HepG2 (cell line): Measurements from ENCODE around the gene FAM174C. TPM values are rescaled to one million over a fixed set of nuclear protein-coding genes. Genes with fewer than 3 reads are reported as not detected.

Source experiments
- AGO2 ChIP-seq: fragments of 200-400 bp; formaldehyde crosslinking; optimal IDR thresholded peaks from 2 replicates; pipeline ENCODE3; 2017; ENCODE audit warnings: mild to moderate bottlenecking, low read depth, low read length, moderate library complexity
- FOSL2 ChIP-seq: sonication (generic); formaldehyde crosslinking; IDR thresholded peaks from 2 replicates; pipeline ENCODE4 v1.4.0; 2020; ENCODE audit warnings: missing genetic modification reagents
- HMGA1 ChIP-seq: sonication (generic); formaldehyde crosslinking; conservative IDR thresholded peaks from 2 replicates; pipeline ENCODE4 v1.4.0; 2020; ENCODE audit warnings: missing genetic modification reagents
- JUNB ChIP-seq: sonication (generic); formaldehyde crosslinking; IDR thresholded peaks from 2 replicates; pipeline ENCODE4 v1.8.0; 2022; ENCODE audit warnings: missing genetic modification reagents, mild to moderate bottlenecking, borderline replicate concordance
- NR2F1 ChIP-seq, 2 experiments: fragments of 450-650 bp in 1 of 2; formaldehyde crosslinking in 1 of 2; IDR thresholded peaks; 2 replicates each; pipeline versions ENCODE4 v1.5.0 to v1.6.1; 2016 to 2020; ENCODE audit warnings: mild to moderate bottlenecking in 1 of 2, missing compliant biosample characterization in 1 of 2, missing genetic modification reagents in 1 of 2, moderate library complexity in 1 of 2
- ONECUT2 ChIP-seq: sonication (generic); formaldehyde crosslinking; IDR thresholded peaks from 2 replicates; pipeline ENCODE4 v1.4.0; 2020; ENCODE audit warnings: missing genetic modification reagents
- RAD51 ChIP-seq: fragments of 450-650 bp; IDR thresholded peaks from 2 replicates; pipeline ENCODE4 v1.6.1; 2016; ENCODE audit warnings: borderline replicate concordance
- SRSF4 ChIP-seq: fragments of 200-400 bp; formaldehyde crosslinking; IDR thresholded peaks from one replicate; pipeline ENCODE4 v1.6.1; 2018; ENCODE audit warnings: mild to moderate bottlenecking, low read depth, low read length, moderate library complexity; ENCODE audit not compliant: poor library complexity, severe bottlenecking
- ZBTB20 ChIP-seq: sonication (generic); formaldehyde crosslinking; IDR thresholded peaks from 2 replicates; pipeline ENCODE4 v1.8.1; 2023; ENCODE audit warnings: missing genetic modification reagents, low read depth, mild to moderate bottlenecking, borderline replicate concordance
- ZBTB7B ChIP-seq: sonication (generic); formaldehyde crosslinking; IDR thresholded peaks from 2 replicates; pipeline ENCODE4 v1.4.0; 2020; ENCODE audit warnings: missing genetic modification reagents
- ZBTB8A ChIP-seq: sonication (generic); formaldehyde crosslinking; IDR thresholded peaks from 2 replicates; pipeline ENCODE4 v1.4.0; 2020; ENCODE audit warnings: mild to moderate bottlenecking, low read depth, missing genetic modification reagents, borderline replicate concordance
- ZFP36 ChIP-seq: fragments of 150-350 bp; IDR thresholded peaks from 2 replicates; pipeline ENCODE4 v1.6.1; 2018; ENCODE audit warnings: borderline replicate concordance, low read length, low read depth; ENCODE audit not compliant: partially characterized antibody
- ZNF317 ChIP-seq: sonication (generic); formaldehyde crosslinking; IDR thresholded peaks from 2 replicates; pipeline ENCODE4 v1.5.0; 2020; ENCODE audit warnings: mild to moderate bottlenecking, missing genetic modification reagents
- polyA plus RNA-seq, 8 experiments: library from polyadenylated mRNA; depleted of rRNA in 3 of 8; stranded (reverse) in 7 of 8; unstranded in 1 of 8; fragments of >200 nt; fragmentation: Illumina TruSeq in 4 of 8; extraction: Trizol in 4 of 8; gene quantifications; 2 replicates each; pipeline versions ENCODE4 v1.2.1 to v1.2.3, GENCODE V29; 2011 to 2016; ENCODE audit warnings: low read depth in 4 of 8, missing spikeins in 1 of 8, mixed read lengths in 1 of 8; ENCODE audit not compliant: insufficient read depth in 1 of 8
- total RNA-seq, 5 experiments: library from RNA; depleted of rRNA; stranded (reverse); fragments of >200 nt; fragmentation: Illumina TruSeq; extraction: Trizol; gene quantifications; 2 replicates each; pipeline ENCODE4 v1.2.3, GENCODE V29; 2016; ENCODE audit warnings: low read depth in 1 of 5
- TF ChIP-seq, protein P1 (sequence below): IDR thresholded peaks from 2 replicates; pipeline ENCODE4 v1.6.1; 2016; ENCODE audit warnings: mild to moderate bottlenecking, missing biosample characterization, missing genetic modification reagents
- TF ChIP-seq, protein P2 (sequence below): IDR thresholded peaks from 2 replicates; pipeline ENCODE4 v1.6.1; 2016; ENCODE audit warnings: missing genetic modification reagents, missing compliant biosample characterization
- TF ChIP-seq, protein P3 (sequence below): sonication (generic); formaldehyde crosslinking; IDR thresholded peaks from 2 replicates; pipeline ENCODE4 v1.4.0; 2020; ENCODE audit warnings: missing genetic modification reagents, low read depth, mild to moderate bottlenecking, borderline replicate concordance
- TF ChIP-seq, protein P4 (sequence below): IDR thresholded peaks from 2 replicates; pipeline ENCODE4 v1.6.1; 2016; ENCODE audit warnings: low read depth
- TF ChIP-seq, protein P5 (sequence below): sonication (generic); formaldehyde crosslinking; IDR thresholded peaks from 2 replicates; pipeline ENCODE4 v1.5.1; 2020; ENCODE audit warnings: mild to moderate bottlenecking, missing genetic modification reagents, moderate library complexity
- TF ChIP-seq, protein P6 (sequence below): sonication (generic); formaldehyde crosslinking; IDR thresholded peaks from 2 replicates; pipeline ENCODE4 v1.4.0; 2020; ENCODE audit warnings: mild to moderate bottlenecking, missing genetic modification reagents

Gene FAM174C
- total and polyA plus RNA-seq, 2 of the 13 experiments (the other 11 are each of a cell fraction or from before 2014, with no cell fraction given): 19.5 to 31.3 TPM

DNA sequence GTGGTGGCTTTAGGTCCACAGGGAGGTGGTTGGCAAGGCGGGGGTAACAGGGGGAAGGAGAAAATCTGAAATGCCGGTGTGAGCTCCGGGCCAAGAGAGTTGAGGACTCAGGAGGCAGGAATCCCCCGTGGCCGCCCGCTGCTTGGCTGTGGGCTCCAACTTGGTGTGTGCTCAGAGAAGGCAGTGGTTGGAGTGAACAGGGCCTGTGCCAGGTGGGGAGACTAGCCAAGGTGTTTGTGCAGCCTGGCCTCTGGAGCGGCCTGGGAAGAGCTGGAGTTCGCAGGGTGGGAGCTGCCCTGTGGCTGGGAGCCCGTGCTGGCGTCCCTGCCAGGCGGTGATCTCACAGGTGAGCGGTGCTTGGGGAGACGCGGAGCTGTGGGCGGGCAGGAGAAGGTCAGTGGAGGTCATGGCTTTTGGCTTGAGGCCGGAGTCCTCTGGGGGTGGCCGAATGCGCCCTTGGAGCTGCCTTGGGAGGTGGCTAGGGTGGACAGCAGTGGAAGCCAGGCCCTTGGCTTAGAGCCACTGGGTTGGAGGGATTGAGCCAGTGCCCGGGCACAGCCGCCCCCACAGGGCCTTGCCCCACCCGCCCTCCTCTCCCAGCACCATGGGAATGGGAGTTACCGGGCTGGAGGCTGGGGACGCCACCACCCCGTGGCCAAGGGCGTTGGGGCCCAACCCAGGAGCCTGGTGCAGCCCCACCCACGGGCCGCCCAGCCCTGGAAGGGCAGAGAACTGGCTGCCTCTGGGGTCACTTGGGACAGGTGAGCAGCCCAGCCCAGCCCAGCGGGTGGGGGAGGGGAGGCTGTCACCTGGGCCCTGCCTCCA is 13.3 kb upstream of the FAM174C start (continued):
- TF ChIP-seq, protein P1, sequence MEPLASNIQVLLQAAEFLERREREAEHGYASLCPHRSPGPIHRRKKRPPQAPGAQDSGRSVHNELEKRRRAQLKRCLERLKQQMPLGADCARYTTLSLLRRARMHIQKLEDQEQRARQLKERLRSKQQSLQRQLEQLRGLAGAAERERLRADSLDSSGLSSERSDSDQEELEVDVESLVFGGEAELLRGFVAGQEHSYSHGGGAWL (CRISPR knock-in tag): no peak
- TF ChIP-seq ZNF317 (CRISPR knock-in tag): 0 out of 2 replicates have a peak, but pooled peaks have one; percentile 10
- no peak for TF ChIP-seq JUNB
- 0 out of 2 replicates have a peak, but pooled peaks have one; percentile 15 for TF ChIP-seq ZBTB20 (CRISPR knock-in tag)
- TF ChIP-seq NR2F1 (CRISPR knock-in tag; IDR thresholded peaks at IDR 0.05): peak; percentile 63 to 81
- TF ChIP-seq, protein P2, sequence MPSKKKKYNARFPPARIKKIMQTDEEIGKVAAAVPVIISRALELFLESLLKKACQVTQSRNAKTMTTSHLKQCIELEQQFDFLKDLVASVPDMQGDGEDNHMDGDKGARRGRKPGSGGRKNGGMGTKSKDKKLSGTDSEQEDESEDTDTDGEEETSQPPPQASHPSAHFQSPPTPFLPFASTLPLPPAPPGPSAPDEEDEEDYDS (CRISPR knock-in tag): 0 out of 2 replicates have a peak, but pooled peaks have one; percentile 17
- TF ChIP-seq, protein P3, sequence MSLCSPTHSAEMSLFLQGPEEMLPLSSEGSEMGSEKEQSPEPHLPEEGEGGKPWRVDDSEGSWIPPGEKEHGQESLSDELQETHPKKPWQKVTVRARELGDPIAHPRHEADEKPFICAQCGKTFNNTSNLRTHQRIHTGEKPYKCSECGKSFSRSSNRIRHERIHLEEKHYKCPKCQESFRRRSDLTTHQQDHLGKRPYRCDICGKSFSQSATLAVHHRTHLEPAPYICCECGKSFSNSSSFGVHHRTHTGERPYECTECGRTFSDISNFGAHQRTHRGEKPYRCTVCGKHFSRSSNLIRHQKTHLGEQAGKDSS (CRISPR knock-in tag): no peak
- no peak for TF ChIP-seq ZBTB8A (CRISPR knock-in tag)
- no peak for TF ChIP-seq ZFP36
- no peak for TF ChIP-seq RAD51
- no peak for TF ChIP-seq HMGA1 (CRISPR knock-in tag)
- peak; percentile 67 for TF ChIP-seq AGO2
- no peak for TF ChIP-seq SRSF4
- TF ChIP-seq ZBTB7B (CRISPR knock-in tag): no peak; the same call in 1 of the 2 replicates
- no peak for TF ChIP-seq ONECUT2 (CRISPR knock-in tag)
- TF ChIP-seq, protein P4, sequence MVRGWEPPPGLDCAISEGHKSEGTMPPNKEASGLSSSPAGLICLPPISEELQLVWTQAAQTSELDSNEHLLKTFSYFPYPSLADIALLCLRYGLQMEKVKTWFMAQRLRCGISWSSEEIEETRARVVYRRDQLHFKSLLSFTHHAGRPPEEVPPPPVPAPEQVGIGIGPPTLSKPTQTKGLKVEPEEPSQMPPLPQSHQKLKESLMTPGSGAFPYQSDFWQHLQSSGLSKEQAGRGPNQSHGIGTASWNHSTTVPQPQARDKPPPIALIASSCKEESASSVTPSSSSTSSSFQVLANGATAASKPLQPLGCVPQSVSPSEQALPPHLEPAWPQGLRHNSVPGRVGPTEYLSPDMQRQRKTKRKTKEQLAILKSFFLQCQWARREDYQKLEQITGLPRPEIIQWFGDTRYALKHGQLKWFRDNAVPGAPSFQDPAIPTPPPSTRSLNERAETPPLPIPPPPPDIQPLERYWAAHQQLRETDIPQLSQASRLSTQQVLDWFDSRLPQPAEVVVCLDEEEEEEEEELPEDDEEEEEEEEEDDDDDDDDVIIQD (CRISPR knock-in tag): 0 out of 2 replicates have a peak, but pooled peaks have one; percentile 16
- TF ChIP-seq, protein P5, sequence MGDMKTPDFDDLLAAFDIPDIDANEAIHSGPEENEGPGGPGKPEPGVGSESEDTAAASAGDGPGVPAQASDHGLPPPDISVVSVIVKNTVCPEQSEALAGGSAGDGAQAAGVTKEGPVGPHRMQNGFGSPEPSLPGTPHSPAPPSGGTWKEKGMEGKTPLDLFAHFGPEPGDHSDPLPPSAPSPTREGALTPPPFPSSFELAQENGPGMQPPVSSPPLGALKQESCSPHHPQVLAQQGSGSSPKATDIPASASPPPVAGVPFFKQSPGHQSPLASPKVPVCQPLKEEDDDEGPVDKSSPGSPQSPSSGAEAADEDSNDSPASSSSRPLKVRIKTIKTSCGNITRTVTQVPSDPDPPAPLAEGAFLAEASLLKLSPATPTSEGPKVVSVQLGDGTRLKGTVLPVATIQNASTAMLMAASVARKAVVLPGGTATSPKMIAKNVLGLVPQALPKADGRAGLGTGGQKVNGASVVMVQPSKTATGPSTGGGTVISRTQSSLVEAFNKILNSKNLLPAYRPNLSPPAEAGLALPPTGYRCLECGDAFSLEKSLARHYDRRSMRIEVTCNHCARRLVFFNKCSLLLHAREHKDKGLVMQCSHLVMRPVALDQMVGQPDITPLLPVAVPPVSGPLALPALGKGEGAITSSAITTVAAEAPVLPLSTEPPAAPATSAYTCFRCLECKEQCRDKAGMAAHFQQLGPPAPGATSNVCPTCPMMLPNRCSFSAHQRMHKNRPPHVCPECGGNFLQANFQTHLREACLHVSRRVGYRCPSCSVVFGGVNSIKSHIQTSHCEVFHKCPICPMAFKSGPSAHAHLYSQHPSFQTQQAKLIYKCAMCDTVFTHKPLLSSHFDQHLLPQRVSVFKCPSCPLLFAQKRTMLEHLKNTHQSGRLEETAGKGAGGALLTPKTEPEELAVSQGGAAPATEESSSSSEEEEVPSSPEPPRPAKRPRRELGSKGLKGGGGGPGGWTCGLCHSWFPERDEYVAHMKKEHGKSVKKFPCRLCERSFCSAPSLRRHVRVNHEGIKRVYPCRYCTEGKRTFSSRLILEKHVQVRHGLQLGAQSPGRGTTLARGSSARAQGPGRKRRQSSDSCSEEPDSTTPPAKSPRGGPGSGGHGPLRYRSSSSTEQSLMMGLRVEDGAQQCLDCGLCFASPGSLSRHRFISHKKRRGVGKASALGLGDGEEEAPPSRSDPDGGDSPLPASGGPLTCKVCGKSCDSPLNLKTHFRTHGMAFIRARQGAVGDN (CRISPR knock-in tag): peak; percentile 38
- TF ChIP-seq, protein P6, sequence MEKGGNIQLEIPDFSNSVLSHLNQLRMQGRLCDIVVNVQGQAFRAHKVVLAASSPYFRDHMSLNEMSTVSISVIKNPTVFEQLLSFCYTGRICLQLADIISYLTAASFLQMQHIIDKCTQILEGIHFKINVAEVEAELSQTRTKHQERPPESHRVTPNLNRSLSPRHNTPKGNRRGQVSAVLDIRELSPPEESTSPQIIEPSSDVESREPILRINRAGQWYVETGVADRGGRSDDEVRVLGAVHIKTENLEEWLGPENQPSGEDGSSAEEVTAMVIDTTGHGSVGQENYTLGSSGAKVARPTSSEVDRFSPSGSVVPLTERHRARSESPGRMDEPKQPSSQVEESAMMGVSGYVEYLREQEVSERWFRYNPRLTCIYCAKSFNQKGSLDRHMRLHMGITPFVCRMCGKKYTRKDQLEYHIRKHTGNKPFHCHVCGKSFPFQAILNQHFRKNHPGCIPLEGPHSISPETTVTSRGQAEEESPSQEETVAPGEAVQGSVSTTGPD (CRISPR knock-in tag): no peak
- TF ChIP-seq FOSL2 (CRISPR knock-in tag): peak; percentile 49
